GM19438 (cell line): ENCODE data around the gene MYO16.
"Not testable (repeated sequence)": the region's sequence is repeated elsewhere in the genome, so short reads cannot be mapped to it uniquely, and the experiment has no call there.

Experiments
- ATAC-seq: cut with Tn5 transposase; IDR thresholded peaks from one replicate; pipeline ENCODE4 v1.9.1; 2021; ENCODE audit warnings: low read depth; ENCODE audit not compliant: unreplicated experiment

Gene MYO16

DNA sequence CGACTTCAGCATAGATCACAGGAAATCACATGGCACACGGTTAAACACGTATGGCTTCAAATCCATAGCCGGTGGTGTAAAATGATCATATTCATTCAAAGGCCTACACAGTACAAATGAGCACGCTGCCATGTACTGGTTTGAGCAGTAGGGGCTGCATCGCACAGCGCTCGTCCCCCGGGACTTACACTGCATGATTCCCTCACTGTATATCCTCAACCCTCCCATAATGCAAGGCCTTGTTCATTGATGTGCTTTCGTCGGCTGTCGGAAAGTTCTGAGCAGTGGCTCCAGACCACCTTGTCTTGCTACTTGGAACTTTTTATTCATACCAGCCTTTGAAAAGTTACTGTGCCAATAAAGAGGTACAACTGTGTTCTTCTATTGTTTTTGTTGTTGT lies 578.2 kb downstream of the MYO16 start:
- no peak for ATAC-seq

DNA sequence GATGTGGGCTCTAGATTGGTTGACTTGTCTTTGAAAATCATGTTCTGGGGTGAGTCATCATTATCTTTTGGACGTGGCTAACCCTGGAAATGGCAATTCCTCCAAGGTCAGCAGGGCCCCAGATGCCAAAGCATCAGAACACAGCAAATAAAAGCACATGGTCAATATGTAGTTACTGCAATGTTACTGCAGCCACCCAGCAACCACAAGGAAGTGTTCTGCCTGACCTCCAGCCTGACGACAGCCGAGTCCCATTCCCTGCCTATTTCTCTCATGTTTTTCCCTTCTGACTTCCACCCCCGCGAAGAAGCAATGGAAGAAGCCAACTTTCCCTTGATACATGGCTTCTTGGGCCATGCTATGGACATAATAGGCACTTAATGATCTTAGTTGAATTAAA lies 579.1 kb downstream of the MYO16 start:
- no peak for ATAC-seq

DNA sequence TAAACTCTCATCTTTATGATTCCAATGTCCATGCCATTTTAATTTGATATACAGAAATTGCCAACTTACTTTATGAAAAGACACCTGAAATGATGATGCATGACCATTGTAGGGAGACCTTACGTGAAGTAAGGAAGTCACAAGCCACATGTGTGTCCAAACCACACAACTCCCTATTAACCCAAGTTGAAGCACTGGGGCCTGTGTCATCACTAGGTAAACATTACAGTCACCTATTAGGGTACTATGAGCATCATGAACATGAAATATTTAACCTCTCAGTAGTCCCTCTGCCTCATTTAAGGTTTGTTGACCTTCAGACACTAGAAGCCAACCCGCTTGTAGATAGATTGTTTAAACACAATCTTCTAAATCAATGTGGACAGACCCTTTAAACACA lies 580.1 kb downstream of the MYO16 start:
- ATAC-seq: no peak

DNA sequence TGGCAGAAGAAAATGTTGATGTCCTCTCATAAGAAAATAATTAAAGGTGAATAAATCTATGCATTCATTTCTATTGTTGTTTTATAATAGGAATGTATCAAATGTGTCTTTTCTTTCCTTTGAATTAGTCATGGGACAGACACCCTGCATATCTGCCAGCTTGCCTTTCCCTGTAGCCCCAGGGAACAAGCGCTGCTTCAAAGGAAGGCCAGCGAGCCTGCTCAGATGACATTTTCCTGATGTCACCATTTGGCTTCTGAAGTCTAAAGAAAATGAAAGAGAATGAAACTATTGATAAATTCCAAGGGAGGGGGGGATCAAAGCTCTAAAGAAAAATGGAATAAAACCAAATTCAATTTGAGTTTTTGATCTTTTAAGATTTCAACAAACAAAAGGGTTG lies 582.2 kb downstream of the MYO16 start:
- ATAC-seq: no peak

DNA sequence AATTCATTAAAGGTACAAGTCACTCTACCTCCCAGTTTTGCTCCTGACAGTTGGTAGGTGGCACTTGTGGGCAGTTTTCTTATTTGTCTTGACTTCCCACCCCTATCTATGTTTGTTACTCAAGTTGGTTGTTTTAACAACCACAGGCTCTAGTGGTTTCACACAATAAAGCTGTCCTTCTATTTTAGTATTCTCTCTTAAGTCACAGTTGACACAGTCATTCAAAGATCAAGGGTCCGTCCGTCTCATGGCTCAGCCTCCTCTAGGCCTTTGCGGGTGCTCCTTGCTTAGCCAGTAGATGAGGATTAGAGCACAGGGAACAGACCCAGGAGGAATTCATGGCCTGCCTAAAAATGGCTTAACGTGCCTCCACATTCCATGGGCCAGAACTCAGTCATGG lies 583.2 kb downstream of the MYO16 start:
- ATAC-seq: no peak

DNA sequence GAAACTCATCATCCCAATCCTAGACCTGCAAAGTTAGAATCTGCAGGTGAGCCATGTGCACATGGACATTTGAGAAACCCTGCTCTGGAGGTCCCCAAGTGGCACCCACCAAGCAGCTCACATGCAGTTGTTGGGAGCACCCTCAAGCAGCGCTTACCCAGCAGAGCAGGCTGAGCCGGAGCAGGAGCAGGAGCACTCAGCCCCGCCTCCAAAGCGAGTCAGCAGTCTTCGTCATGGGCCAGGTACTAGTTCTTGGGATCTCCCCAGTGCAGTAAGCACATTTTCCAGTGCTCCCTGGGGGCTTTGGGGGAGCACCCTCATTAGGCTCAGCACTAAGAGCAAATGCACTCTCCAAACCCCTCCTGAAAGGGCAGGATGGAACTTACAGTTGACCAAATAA lies 584.3 kb downstream of the MYO16 start:
- no peak for ATAC-seq

DNA sequence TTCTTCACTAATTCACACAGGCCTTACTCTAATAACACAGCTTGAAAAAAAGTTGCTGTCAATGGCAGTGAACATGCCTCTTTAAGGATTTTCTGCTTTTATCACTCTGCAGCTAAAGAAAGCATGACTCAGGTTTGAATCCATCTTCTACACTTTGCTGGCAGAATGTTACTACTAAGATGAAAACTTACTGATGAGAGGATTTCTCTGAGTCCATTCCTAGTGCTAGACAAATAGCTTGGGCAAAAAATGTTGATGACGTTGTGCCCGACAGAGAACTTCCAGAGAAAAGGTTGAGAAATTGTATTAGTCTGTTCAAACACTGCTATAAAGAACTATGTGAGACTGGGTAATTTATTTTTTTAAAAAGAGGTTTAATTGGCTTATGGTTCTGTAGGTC lies 585.0 kb downstream of the MYO16 start:
- no peak for ATAC-seq

DNA sequence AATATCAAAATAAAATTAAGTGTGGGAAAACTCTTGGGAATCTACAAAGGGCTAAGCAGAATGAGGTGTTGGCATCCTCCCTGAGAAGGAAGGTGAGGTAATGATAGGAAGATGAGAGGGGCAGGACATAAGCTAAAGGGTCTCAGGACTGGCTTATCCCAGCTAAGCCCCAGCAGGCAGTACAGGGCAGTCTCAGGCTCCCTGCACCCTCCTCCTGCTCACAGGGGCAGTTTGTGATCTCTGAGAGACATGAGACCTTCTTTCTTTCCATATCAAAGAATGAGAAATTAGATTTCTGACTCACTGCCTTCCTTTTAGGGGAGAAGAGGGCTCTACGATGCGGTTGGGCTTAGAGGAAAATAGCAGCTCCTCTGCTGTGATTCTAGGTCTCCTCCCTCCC lies 586.0 kb downstream of the MYO16 start:
- ATAC-seq: no peak

DNA sequence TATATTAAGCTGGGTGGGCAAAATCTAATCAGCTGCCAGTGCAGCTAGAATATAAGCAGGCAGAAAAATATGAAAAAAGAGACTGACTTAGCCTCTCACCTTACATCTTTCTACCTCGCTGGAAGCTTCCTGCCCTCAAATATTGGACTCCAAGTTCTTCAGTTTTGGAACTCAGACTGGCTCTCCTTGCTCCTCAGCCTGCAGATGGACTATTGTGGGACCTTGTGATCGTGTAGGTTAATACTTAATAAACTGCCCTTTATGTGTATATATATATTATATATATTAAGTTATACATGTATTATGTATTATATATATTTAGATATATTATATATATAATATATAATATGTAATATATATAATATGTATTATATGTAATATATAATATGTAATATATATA lies 588.1 kb downstream of the MYO16 start:
- ATAC-seq: not testable (repeated sequence)

DNA sequence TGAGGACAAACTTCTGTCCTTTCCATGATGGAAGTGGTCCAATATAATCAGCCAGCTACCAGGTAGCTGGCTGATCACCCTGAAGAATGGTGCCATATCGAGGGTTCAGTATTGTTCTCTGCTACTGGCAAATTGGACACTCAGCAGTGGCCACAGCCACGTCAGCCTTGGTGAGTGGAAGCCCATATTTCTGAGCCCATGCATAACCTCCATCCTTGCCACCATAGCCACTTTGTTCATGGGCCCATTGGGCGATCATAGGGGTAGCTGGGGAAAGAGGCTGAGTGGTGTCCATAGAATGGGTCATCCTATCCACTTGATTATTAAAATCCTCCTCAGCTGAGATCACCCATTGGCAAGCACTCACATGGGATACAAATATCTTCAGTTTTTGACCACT lies 591.2 kb downstream of the MYO16 start:
- ATAC-seq: no peak

DNA sequence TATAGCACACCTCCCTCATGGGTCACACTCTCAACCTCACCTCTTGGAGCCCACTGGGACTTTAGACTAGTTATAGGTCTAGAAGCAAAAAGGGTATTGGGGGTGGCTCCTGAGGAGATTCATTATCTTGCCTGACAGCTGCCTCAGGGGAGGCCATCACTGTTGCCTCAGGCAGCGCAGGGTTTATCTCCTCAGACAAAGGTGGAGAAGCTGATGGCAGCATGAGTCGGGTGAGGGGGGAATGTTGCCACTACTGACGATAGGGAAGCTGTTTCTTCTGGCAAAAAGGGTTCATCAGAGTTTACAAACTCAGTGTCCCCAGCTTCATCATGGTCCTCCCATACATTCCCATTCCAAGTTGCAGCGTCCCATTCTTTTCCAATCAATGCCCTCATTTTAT lies 594.6 kb downstream of the MYO16 start:
- ATAC-seq: no peak

DNA sequence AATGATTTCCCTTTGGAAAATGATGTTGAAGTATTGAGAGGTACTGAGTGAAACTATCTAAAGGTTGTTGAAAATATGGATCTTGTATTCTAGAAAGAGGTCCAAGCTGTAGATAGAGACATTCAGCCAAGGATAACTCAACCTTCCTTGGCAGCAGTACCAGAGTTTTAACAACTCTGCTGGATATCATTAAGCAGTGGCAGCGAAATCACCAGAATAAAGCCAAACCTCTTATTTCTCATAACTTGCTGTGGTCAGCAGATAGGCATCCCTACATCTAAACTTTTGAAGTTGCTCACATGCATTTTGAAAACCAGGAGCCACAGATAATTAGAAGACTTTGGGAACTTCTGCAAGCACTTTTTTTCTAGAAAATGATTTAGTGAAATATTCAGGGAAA lies 597.2 kb downstream of the MYO16 start:
- ATAC-seq: no peak

DNA sequence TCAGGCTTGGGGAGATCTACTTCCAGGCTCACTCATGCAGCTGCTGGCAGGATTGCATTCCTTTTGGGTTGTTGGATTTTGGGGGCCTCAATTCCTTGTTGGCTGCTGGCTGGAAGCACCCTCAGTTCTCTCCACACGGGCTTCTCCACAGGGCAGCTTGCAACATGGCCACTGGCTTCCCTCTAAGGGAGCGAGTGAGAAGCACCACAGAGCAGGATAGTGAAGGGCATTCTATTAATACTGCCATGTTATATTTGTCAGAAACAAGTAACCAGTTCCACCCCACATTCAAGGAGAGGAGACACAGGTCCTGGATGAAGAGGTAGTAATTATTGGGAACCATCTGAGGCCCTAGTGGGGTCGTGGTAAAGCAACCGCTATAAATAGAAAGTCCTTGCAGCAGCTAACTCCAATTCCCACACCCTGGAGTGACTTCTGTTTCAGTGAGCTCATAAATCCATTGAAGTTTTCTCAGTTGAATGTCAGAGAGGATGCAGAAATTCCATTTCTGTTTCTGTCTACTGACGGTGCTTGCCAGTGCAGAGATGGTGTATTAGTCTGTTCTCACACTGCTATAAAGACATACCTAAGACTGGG lies 598.0 kb downstream of the MYO16 start:
- ATAC-seq: no peak

DNA sequence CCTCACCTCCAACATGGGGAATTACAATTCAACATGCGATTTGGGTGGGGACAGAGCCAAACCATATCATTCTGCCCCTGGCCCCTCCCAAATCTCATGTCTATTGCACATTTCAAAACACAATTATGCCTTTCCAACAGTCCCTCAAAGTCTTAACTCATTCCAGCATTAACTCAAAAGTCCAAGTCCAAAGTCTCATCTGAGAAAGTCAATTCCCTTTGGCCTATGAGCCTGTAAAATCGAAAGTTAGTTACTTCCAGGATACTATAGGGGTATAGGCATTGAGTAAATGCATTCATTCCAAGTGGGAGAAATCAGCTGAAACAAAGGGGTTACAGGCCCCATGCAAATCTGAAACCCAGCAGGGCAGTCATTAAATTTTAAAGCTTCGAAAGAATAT lies 598.8 kb downstream of the MYO16 start:
- no peak for ATAC-seq

DNA sequence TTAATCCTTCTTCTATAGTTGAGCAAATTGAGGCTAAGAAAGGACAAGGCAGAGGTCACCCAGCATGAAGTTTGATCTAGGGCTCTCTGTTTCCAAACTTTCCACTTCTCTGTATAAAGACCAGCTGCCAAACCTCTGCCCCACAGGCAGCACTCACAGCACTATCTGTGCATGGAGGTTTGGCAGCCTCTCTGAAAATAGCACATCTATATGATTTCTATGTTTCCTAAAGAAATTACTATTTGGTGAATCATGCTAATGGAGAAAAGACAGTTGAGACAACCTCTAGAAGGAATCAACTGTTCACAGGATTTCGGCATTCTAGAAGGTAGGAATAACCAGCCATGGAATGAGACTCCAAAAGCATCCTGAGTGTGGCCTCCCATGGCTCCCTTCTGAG lies 602.5 kb downstream of the MYO16 start:
- ATAC-seq: no peak

DNA sequence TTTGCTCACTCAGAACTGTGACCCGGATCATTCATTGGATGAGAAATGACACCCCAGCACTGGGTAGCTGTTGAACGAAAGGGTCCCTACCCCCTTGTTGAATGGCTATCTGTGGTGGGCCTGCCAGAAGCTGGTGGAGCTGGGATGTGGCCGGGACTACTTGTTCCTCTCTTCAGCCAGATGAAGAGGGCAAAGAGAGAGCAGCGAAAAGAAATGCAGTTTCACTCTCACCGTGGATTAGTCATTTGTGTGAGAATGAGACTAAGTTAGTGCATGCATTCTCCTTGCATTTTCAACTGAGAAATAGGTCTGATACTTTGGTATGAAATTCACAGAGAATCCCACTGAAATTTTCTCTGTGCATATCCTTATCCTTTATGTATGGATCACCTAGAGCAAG lies 603.9 kb downstream of the MYO16 start:
- no peak for ATAC-seq

DNA sequence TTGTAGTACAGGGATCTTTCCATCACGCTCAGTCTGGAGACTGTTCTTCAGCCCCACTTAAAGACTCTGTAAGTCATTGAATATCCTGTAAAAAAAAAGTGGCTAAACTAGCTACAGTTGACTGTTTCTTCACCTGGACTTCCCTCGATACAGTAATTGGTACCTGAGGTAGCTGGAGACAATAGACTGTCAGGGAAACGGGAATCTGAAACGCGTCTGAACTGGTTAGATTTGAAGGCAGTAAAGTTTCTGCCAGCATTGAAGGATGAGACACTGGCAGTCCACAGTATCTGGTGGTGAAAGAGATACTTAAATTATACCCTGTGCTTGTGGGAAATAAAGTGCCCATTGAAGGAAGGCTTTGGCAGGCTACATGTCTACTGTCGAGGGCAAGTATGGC lies 606.5 kb downstream of the MYO16 start:
- no peak for ATAC-seq

DNA sequence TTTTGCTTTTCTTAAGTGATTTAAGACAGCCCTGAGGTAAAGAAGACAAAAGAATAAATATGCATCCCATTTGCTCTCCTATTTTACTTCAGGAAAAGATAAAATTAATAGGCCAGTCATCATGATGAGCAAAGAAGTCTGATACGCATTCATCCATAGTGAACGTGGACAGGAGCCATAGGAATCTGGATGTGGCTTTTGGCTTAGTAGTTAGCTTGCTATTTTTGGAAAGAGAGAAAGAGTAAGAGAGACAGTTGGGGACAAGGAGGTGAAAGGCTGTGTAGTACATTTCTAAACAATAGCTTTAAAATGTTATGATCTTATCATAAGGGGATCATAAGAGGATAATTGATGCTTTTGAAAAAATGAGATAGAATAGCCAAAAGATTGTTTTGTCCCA lies 611.7 kb downstream of the MYO16 start:
- ATAC-seq: no peak

DNA sequence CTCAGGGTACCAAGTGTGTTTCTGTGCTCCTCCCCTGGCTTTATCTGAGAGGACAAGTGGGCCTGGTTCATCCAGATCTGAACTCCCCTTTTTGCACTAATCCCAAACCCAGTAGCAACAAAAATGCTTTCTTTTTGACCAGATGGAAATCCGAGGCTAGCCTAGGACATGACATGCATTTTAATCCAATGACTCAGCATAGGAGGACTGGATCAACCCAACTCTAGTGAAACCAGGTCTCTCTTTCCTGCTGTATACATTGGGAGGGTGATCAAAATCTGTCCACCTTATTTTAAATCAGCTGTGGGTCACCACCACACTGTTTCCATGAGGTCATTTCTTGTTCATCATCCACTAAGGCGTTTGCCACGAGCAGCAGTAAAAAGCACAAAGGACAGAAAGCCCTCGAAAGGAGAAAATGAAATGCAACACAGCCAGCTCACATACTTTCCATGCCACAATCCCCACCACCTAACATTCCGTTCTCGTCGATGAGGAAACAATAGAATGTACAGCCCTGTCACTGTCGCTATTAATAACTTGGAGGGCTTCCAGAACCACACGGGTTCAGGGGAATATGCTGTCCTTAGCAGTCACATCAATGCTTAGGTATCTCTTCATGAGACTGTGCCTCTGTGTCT lies 614.0 kb downstream of the MYO16 start:
- no peak for ATAC-seq

DNA sequence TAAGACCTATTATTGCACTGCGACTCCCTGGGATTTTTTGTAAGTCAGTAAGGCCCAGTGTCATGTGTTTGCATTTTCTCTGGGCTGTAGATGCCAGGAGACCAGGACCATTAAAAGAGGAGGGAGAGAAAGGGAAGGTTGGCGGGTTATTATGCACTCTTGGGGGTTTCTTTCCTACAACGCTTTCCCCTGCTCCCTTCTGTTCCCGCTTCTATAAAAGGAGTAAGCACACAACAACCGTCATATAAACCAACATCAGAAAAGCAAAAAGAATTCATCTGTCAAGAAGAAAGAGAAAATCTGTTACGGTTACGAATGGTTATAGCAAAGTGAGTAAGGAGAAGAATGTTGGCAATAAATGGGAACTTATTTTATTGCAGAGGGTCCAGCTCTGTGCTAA lies 615.2 kb downstream of the MYO16 start:
- ATAC-seq: no peak

DNA sequence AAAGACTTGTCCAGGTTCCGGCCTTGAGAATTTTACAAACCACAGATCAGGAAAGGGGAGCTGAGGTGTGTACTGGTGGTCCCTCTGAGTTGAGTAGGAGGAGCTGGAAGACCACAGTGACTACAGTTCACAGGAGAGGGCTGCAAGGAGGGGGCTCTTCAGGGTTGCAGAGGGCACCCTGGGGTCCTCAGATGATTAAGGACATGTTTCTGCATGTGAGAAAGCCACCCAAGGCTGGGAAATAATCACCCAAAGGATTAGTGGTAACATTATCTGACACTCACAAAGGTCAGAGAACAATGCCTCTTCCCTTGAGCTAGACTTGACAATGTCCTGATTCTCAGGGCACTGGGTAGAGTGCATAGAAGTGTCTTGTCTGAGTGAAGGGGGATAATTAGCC lies 616.6 kb downstream of the MYO16 start:
- no peak for ATAC-seq

DNA sequence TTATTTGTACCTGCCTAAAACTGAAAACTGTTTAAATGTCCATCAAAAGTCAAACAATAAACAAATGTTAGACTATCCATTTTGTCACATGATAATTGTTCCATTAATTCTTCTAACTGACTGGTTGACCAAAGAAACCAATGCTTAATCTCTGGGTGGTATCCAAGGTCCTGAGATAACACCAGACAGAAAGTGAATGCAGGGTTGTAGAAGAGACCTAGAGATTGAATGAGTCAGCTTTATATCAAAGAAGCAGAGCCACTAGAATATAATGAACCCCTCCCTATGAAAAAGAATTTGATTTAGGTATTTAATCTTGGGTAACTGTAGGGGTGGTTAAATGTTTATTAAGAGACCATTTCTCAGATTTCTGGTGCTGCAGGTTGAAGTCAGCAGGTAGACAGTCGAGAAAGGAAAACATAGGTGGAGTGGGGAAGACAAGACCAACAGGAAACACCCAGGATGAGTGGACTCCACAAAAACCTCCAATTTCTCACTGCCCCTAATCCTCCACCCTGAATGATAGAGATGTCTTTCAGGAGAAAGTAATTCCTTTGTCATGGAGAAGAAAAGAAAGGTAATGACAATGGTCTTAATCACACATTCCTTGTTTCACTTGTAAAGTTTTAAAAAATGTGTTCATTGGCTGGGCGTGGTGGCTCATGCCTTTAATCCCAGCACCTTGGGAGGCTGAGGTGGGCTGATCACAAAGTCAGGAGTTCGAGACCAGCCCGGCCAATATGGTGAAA lies 620.5 kb downstream of the MYO16 start:
- ATAC-seq: no peak
